ENCODE measurements around the gene CYB5R3. TPM values are rescaled to one million over a fixed set of nuclear protein-coding genes. Genes with fewer than 3 reads are reported as not detected.

The CYB5R3 gene
- total and polyA plus RNA-seq, 4 donors: 90.2 to 265 (median 156) TPM

GRCh38 chr22:42591987-42592386 is 57.2 kb downstream of the CYB5R3 start:
- Histone ChIP-seq H3K36me3 (ENCODE audit: control insufficient read depth in 4 of 4, insufficient read depth in 4 of 4, low read length in 4 of 4) (peaks cover 35 to 66% (median 58%) of the 10 kb centered on the region in 4 donors), H3K27me3 (ENCODE audit: control insufficient read depth in 3 of 3, insufficient read depth in 3 of 3, low read length in 2 of 3) (no peaks in the 10 kb centered on the region), H3K9me3 (ENCODE audit: control insufficient read depth in 4 of 4, insufficient read depth in 3 of 4, low read length in 3 of 4) (no peaks in the 10 kb centered on the region), H3K4me1 (ENCODE audit: control insufficient read depth in 5 of 5, insufficient read depth in 5 of 5, low read length in 5 of 5) (peaks cover 0 to 4% (median 0%) of the 10 kb centered on the region in 5 donors), H3K27ac (ENCODE audit: low read depth in 1 of 2, low read length in 1 of 2) (no peak overlapping the region), H3K9ac (ENCODE audit: insufficient read depth in 1 of 2, low read length in 2 of 2) (no peak overlapping the region), H3K4me3 (no peak overlapping the region)
- TF ChIP-seq CTCF (IDR thresholded peaks at IDR 0.05; ENCODE audit: control extremely low read depth, extremely low read depth): no peak
- DNase-seq (no peak), ATAC-seq (ENCODE audit: insufficient read depth, low FRiP score) (no peak)
- WGBS, 2 donors: 96 to 99% methylated on average over 12 of the region's 12 CpGs

DNA sequence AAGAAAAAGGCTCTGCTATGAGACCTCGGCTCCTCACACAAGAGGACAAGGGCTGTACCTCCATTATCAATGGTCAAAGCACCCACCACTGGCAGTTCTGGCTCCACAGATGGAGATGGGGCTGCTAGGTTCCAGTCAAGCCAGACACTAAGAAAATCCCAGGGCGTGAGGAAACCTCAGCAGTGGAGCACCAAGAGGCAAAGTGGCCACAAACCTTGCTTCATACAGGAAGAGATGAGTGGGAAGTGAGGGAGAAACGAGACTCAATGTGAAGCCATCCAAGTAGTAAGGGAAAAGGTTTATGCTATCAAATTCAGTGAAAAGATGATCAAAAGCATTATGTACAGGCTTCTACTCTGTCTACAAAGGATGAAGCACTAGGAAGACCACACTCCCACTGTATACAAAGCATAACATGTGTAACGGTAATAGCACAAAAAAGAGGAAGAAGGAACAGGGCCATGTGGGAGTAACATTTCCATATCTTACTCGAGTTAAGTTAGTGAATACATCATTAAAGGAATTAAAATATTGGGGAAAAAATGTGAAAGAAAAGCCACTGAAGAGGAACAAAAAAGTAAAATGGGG is 61.5 kb downstream of the CYB5R3 start:
- no peak for TF ChIP-seq CTCF (IDR thresholded peaks at IDR 0.05; ENCODE audit: control extremely low read depth, extremely low read depth)
- no peaks in the 10 kb centered on the region for H3K4me1 ChIP-seq (ENCODE audit: control insufficient read depth in 5 of 5, insufficient read depth in 5 of 5, low read length in 5 of 5)
- WGBS, 2 donors: 40 to 75% methylated on average over 5 of the region's 5 CpGs
- DNase-seq (no peak), ATAC-seq (ENCODE audit: insufficient read depth, low FRiP score) (peak; percentile 53)
- no peaks in the 10 kb centered on the region for H3K9me3 ChIP-seq (ENCODE audit: control insufficient read depth in 4 of 4, insufficient read depth in 3 of 4, low read length in 3 of 4)
- no peak overlapping the region for H3K9ac ChIP-seq (ENCODE audit: insufficient read depth in 1 of 2, low read length in 2 of 2)
- H3K27ac ChIP-seq (ENCODE audit: low read depth in 1 of 2, low read length in 1 of 2): no peak overlapping the region
- H3K27me3 ChIP-seq (ENCODE audit: control insufficient read depth in 3 of 3, insufficient read depth in 3 of 3, low read length in 2 of 3): no peaks in the 10 kb centered on the region
- peaks cover 31 to 65% (median 50%) of the 10 kb centered on the region in 4 donors for H3K36me3 ChIP-seq (ENCODE audit: control insufficient read depth in 4 of 4, insufficient read depth in 4 of 4, low read length in 4 of 4)
- H3K4me3 ChIP-seq: no peak overlapping the region

GRCh38 chr22:42586381-42586780 is 62.8 kb downstream of the CYB5R3 start:
- ATAC-seq (ENCODE audit: insufficient read depth, low FRiP score): no peak
- TF ChIP-seq CTCF (IDR thresholded peaks at IDR 0.05; ENCODE audit: control extremely low read depth, extremely low read depth): no peak
- Histone ChIP-seq H3K9ac (ENCODE audit: insufficient read depth in 1 of 2, low read length in 2 of 2) (no peak overlapping the region), H3K27ac (ENCODE audit: low read depth in 1 of 2, low read length in 1 of 2) (no peak overlapping the region), H3K4me3 (no peak overlapping the region), H3K4me1 (ENCODE audit: control insufficient read depth in 5 of 5, insufficient read depth in 5 of 5, low read length in 5 of 5) (peaks cover 0 to 6% (median 3%) of the 10 kb centered on the region in 5 donors), H3K36me3 (ENCODE audit: control insufficient read depth in 4 of 4, insufficient read depth in 4 of 4, low read length in 4 of 4) (peaks cover 22 to 56% (median 39%) of the 10 kb centered on the region in 4 donors), H3K27me3 (ENCODE audit: control insufficient read depth in 3 of 3, insufficient read depth in 3 of 3, low read length in 2 of 3) (no peaks in the 10 kb centered on the region), H3K9me3 (ENCODE audit: control insufficient read depth in 4 of 4, insufficient read depth in 3 of 4, low read length in 3 of 4) (no peaks in the 10 kb centered on the region)
- WGBS, 2 donors: 72 to 80% methylated on average over 4 of the region's 4 CpGs
- DNase-seq: no peak

DNA sequence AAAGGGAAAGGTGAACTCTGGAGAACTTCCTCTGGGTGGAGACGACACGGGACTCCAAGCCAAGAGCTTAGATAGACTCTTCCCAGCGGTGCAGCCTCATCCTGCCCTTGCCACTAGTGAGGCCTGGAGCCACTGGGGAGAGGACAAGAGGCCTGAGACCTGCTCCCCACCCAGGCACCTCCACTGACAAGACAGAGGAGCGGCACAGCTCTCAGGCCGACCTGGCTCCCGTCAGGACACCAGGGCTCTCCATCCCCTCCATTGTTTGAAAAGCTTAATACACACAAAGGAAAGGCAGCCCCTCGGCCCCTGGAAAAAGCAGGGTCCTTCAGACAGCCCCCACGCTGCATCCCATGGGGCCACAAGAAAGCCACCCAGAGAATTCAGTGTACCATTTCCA is 64.1 kb downstream of the CYB5R3 start:
- TF ChIP-seq CTCF (IDR thresholded peaks at IDR 0.05; ENCODE audit: control extremely low read depth, extremely low read depth): no peak
- H3K9ac ChIP-seq (ENCODE audit: insufficient read depth in 1 of 2, low read length in 2 of 2): no peak overlapping the region
- peaks cover 21 to 54% (median 36%) of the 10 kb centered on the region in 4 donors for H3K36me3 ChIP-seq (ENCODE audit: control insufficient read depth in 4 of 4, insufficient read depth in 4 of 4, low read length in 4 of 4)
- ATAC-seq (ENCODE audit: insufficient read depth, low FRiP score) (no peak), DNase-seq (no peak)
- peaks cover 0 to 9% (median 3%) of the 10 kb centered on the region in 5 donors for H3K4me1 ChIP-seq (ENCODE audit: control insufficient read depth in 5 of 5, insufficient read depth in 5 of 5, low read length in 5 of 5)
- H3K27ac ChIP-seq (ENCODE audit: low read depth in 1 of 2, low read length in 1 of 2): no peak overlapping the region
- 75 to 83% methylated on average over 8 of the region's 8 CpGs for WGBS, 2 donors
- no peaks in the 10 kb centered on the region for H3K9me3 ChIP-seq (ENCODE audit: control insufficient read depth in 4 of 4, insufficient read depth in 3 of 4, low read length in 3 of 4)
- no peak overlapping the region for H3K4me3 ChIP-seq
- no peaks in the 10 kb centered on the region for H3K27me3 ChIP-seq (ENCODE audit: control insufficient read depth in 3 of 3, insufficient read depth in 3 of 3, low read length in 2 of 3)
